WTC11 (cell line): ENCODE results near the gene MRPS16. TPM values are rescaled to one million over a fixed set of nuclear protein-coding genes. Genes with fewer than 3 reads are reported as not detected.

Source experiments
- ATAC-seq: fragments of 200-7000 bp; cut with Tn5 transposase; 2 replicates; pipeline ENCODE4 v1.10.0; 2021; ENCODE audit warnings: mild to moderate bottlenecking, moderate library complexity
- CTCF ChIA-PET: fragments of 300-600 bp; sonication (Branson Sonifier 250); formaldehyde crosslinking; loops from one replicate; lab custom pipeline; 2021; ENCODE audit warnings: antibody characterized with exemption; lab: Charles Lee
- POLR2A ChIA-PET: fragments of 350-600 bp; sonication (Branson Sonifier 250); formaldehyde crosslinking; loops from one replicate; lab custom pipeline; 2021; ENCODE audit warnings: antibody characterized with exemption; lab: Charles Lee
- DNase-seq: peaks from one replicate; pipeline ENCODE4 v3.0.0; 2021; ENCODE audit warnings: low spot score
- H3K27ac Mint-ChIP-seq: 2 replicates; pipeline ENCODE4 v1.8.0; 2021; ENCODE audit warnings: mixed read lengths
- H3K27me3 Mint-ChIP-seq: 2 replicates; pipeline ENCODE4 v1.8.0; 2021; ENCODE audit warnings: low read depth, mild to moderate bottlenecking, moderate library complexity, mixed read lengths
- H3K36me3 Mint-ChIP-seq: 2 replicates; pipeline ENCODE4 v1.8.0; 2021; ENCODE audit warnings: mixed read lengths
- H3K4me1 Mint-ChIP-seq: 2 replicates; pipeline ENCODE4 v1.8.0; 2022; ENCODE audit warnings: mixed read lengths
- H3K4me3 Mint-ChIP-seq: 2 replicates; pipeline ENCODE4 v1.8.0; 2021; ENCODE audit warnings: mild to moderate bottlenecking, moderate library complexity, mixed read lengths
- H3K9me3 Mint-ChIP-seq: 2 replicates; pipeline ENCODE4 v1.8.0; 2021; ENCODE audit warnings: mixed read lengths
- ARID4B ChIP-seq: sonication (generic); formaldehyde crosslinking; IDR thresholded peaks from 2 replicates; pipeline ENCODE4 v1.8.0; 2023; ENCODE audit warnings: missing genetic modification reagents, mild to moderate bottlenecking, borderline replicate concordance
- ESRRA ChIP-seq: sonication (generic); formaldehyde crosslinking; IDR thresholded peaks from 2 replicates; pipeline ENCODE4 v1.8.1; 2022; ENCODE audit warnings: mild to moderate bottlenecking, missing genetic modification reagents, borderline replicate concordance
- GABPB1 ChIP-seq: sonication (generic); formaldehyde crosslinking; IDR thresholded peaks from 2 replicates; pipeline ENCODE4 v1.8.1; 2023; ENCODE audit warnings: mild to moderate bottlenecking, missing genetic modification reagents
- IRF2 ChIP-seq: sonication (generic); formaldehyde crosslinking; IDR thresholded peaks from 2 replicates; pipeline ENCODE4 v1.8.0; 2022; ENCODE audit warnings: low read depth, missing genetic modification reagents, borderline replicate concordance
- MYBL2 ChIP-seq: sonication (generic); formaldehyde crosslinking; IDR thresholded peaks from 2 replicates; pipeline ENCODE4 v1.8.1; 2023; ENCODE audit warnings: mild to moderate bottlenecking, moderate library complexity, missing genetic modification reagents
- NFE2L1 ChIP-seq: sonication (generic); formaldehyde crosslinking; IDR thresholded peaks from 2 replicates; pipeline ENCODE4 v1.8.1; 2023; ENCODE audit warnings: missing genetic modification reagents
- NR3C1 ChIP-seq: sonication (generic); formaldehyde crosslinking; conservative IDR thresholded peaks from 2 replicates; pipeline ENCODE4 v1.8.1; 2023; ENCODE audit warnings: low read depth, mild to moderate bottlenecking, missing genetic modification reagents
- PREB ChIP-seq: sonication (generic); formaldehyde crosslinking; IDR thresholded peaks from 2 replicates; pipeline ENCODE4 v1.8.1; 2022; ENCODE audit warnings: mild to moderate bottlenecking, missing genetic modification reagents, moderate library complexity, borderline replicate concordance
- SMAD4 ChIP-seq: sonication (generic); formaldehyde crosslinking; IDR thresholded peaks from 2 replicates; pipeline ENCODE4 v1.8.0; 2022; ENCODE audit warnings: mild to moderate bottlenecking, missing genetic modification reagents
- SOX15 ChIP-seq: fragments of 250-450 bp; sonication (Bioruptor Pico); IDR thresholded peaks from 2 replicates; pipeline ENCODE4 v1.9.0; 2021; ENCODE audit warnings: mild to moderate bottlenecking
- ZBTB21 ChIP-seq: sonication (generic); formaldehyde crosslinking; IDR thresholded peaks from 2 replicates; pipeline ENCODE4 v1.8.1; 2023; ENCODE audit warnings: mild to moderate bottlenecking, missing genetic modification reagents, borderline replicate concordance
- ZBTB43 ChIP-seq: sonication (generic); formaldehyde crosslinking; IDR thresholded peaks from 2 replicates; pipeline ENCODE4 v1.8.1; 2023; ENCODE audit warnings: mild to moderate bottlenecking, missing genetic modification reagents
- ZNF219 ChIP-seq: sonication (generic); formaldehyde crosslinking; IDR thresholded peaks from 2 replicates; pipeline ENCODE4 v1.8.0; 2023; ENCODE audit warnings: missing genetic modification reagents, mild to moderate bottlenecking, borderline replicate concordance
- ZNF232 ChIP-seq: sonication (generic); formaldehyde crosslinking; IDR thresholded peaks from 2 replicates; pipeline ENCODE4 v1.8.0; 2022; ENCODE audit warnings: mild to moderate bottlenecking, missing genetic modification reagents
- ZNF263 ChIP-seq: sonication (generic); formaldehyde crosslinking; IDR thresholded peaks from 2 replicates; pipeline ENCODE4 v1.8.1; 2022; ENCODE audit warnings: low read depth, mild to moderate bottlenecking, moderate library complexity, missing genetic modification reagents
- ZNF317 ChIP-seq: sonication (generic); formaldehyde crosslinking; IDR thresholded peaks from 2 replicates; pipeline ENCODE4 v1.8.1; 2023; ENCODE audit warnings: low read depth, mild to moderate bottlenecking, moderate library complexity, missing genetic modification reagents, borderline replicate concordance
- ZNF671 ChIP-seq: fragments of 250-450 bp; sonication (Bioruptor Pico); IDR thresholded peaks from 2 replicates; pipeline ENCODE4 v1.8.0; 2021; ENCODE audit warnings: mild to moderate bottlenecking
- total RNA-seq: library from RNA; stranded (reverse); gene quantifications from 3 replicates; pipeline ENCODE4 v1.2.3, GENCODE V29; 2021
- TF ChIP-seq, protein P1 (sequence below): fragments of 250-450 bp; sonication (Bioruptor Pico); IDR thresholded peaks from 2 replicates; pipeline ENCODE4 v1.9.0; 2021; ENCODE audit warnings: mild to moderate bottlenecking
- TF ChIP-seq, protein P2 (sequence below): fragments of 250-450 bp; sonication (Bioruptor Pico); IDR thresholded peaks from 2 replicates; pipeline ENCODE4 v1.9.0; 2021; ENCODE audit warnings: moderate library complexity, mild to moderate bottlenecking, inconsistent platforms, borderline replicate concordance
- TF ChIP-seq, protein P3 (sequence below): fragments of 250-450 bp; sonication (Bioruptor Pico); conservative IDR thresholded peaks from 2 replicates; pipeline ENCODE4 v1.9.0; 2021; ENCODE audit warnings: mild to moderate bottlenecking

MRPS16 gene
- total RNA-seq, 1 experiment from 2014 or later = 157 TPM

- no peak for TF ChIP-seq ZNF671 (CRISPR knock-in tag)
- TF ChIP-seq ARID4B (CRISPR knock-in tag) = no peak
- ATAC-seq (no peak), DNase-seq (no peak)
- Mint-ChIP-seq H3K4me1 (no peaks in the 10 kb centered on the region), H3K36me3 (peaks cover 9% of the 10 kb centered on the region; the same call in 1 of the 2 replicates), H3K4me3 (no peak overlapping the region), H3K27me3 (peaks cover 21% of the 10 kb centered on the region), H3K9me3 (peaks cover 12% of the 10 kb centered on the region), H3K27ac (no peak overlapping the region)
- ChIA-PET CTCF (no interaction called here), POLR2A (no interaction called here)
Measured at GRCh38 chr10:73293461-73293860, 41.0 kb upstream of the MRPS16 start.

GRCh38 chr10:73289958-73290357 lies 37.5 kb upstream of the MRPS16 start:
- POLR2A ChIA-PET = no interaction called here
- Mint-ChIP-seq H3K4me3 (no peak overlapping the region), H3K9me3 (peaks cover 26% of the 10 kb centered on the region), H3K4me1 (no peaks in the 10 kb centered on the region), H3K36me3 (peaks cover 9% of the 10 kb centered on the region; the same call in 1 of the 2 replicates), H3K27ac (no peak overlapping the region), H3K27me3 (peaks cover 13% of the 10 kb centered on the region)
- no peak for ATAC-seq
- DNase-seq = no peak
- TF ChIP-seq, protein P1, sequence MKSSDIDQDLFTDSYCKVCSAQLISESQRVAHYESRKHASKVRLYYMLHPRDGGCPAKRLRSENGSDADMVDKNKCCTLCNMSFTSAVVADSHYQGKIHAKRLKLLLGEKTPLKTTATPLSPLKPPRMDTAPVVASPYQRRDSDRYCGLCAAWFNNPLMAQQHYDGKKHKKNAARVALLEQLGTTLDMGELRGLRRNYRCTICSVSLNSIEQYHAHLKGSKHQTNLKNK = no peak
- no peak for TF ChIP-seq ZNF263 (CRISPR knock-in tag)
- TF ChIP-seq MYBL2 = no peak
- no peak for TF ChIP-seq ZBTB21 (CRISPR knock-in tag)
- CTCF ChIA-PET = no interaction called here

DNA sequence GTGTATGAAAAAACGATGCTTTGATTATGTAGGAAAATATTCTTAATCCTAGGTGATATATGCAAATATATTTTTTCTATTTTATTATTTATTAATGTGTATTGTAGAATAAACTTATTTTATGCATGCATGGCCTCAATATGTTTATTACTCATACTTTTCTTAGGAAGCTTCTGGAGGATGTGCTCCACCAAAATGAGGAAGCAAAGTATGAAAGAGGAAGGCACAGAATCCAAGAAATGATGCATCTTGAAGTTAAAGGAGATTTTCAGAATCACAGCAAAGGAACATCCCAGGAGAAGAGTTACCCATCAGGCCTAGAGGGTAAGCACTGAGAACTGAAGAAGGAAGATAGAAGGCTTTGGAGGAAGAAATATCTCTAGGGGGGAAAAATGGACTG lies 35.0 kb upstream of the MRPS16 start:
- peaks cover 3% of the 10 kb centered on the region; the same call in 1 of the 2 replicates for H3K27me3 Mint-ChIP-seq
- POLR2A ChIA-PET = no interaction called here
- peaks cover 9% of the 10 kb centered on the region; the same call in 1 of the 2 replicates for H3K36me3 Mint-ChIP-seq
- H3K4me1 Mint-ChIP-seq = no peaks in the 10 kb centered on the region
- peaks cover 26% of the 10 kb centered on the region for H3K9me3 Mint-ChIP-seq
- H3K4me3 Mint-ChIP-seq = no peak overlapping the region
- CTCF ChIA-PET = no interaction called here
- no peak for ATAC-seq
- H3K27ac Mint-ChIP-seq = no peak overlapping the region
- TF ChIP-seq ZNF232 (CRISPR knock-in tag) (no peak), NFE2L1 (CRISPR knock-in tag) (no peak), NR3C1 (no peak), SMAD4 (CRISPR knock-in tag) (no peak), IRF2 (CRISPR knock-in tag) (no peak), SOX15 (no peak), ZNF219 (CRISPR knock-in tag) (no peak), ZBTB43 (no peak), PREB (CRISPR knock-in tag) (no peak), GABPB1 (CRISPR knock-in tag) (no peak), ESRRA (CRISPR knock-in tag) (no peak), ZNF317 (CRISPR knock-in tag) (no peak)
- TF ChIP-seq, protein P1 = no peak
- TF ChIP-seq, protein P2, sequence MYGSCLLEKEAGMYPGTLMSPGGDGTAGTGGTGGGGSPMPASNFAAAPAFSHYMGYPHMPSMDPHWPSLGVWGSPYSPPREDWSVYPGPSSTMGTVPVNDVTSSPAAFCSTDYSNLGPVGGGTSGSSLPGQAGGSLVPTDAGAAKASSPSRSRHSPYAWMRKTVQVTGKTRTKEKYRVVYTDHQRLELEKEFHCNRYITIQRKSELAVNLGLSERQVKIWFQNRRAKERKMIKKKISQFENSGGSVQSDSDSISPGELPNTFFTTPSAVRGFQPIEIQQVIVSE (CRISPR knock-in tag) = no peak
- TF ChIP-seq, protein P3, sequence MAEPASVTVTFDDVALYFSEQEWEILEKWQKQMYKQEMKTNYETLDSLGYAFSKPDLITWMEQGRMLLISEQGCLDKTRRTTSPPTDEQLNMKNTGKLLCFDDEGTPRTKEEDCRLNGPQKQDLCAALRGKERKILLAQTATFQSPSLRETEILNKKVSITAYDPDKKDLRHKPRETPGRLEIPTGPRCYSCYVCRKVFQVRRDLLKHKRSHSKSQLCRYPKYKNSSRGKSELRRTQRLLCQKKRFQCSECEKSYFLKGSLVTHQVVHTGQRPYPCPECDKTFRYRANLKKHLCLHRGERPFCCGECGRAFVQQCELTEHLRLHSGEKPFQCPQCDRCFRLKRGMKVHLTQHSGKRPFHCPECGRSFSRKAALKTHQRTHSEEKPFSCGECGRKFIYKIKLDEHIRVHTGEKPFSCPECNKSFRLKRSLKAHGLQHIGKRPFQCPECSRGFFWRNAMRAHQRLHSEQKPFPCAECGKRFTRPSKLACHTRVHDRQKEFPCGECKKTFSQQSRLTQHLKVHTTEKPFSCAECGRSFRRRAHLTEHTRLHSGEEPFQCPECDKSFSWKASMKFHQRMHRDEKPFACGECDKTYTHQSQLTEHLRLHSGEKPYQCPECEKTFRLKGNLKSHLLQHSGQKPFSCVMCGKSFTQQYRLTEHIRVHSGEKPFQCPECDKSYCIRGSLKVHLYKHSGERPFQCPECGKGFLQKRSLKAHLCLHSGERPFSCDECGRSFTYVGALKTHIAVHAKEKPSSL (CRISPR knock-in tag) = no peak
- no peak for DNase-seq
